Activated T-cell treated with anti-CD3 and anti-CD28 coated beads for 1 hour (primary cell): ENCODE data around the gene CTXN1.
"Not testable (repeated sequence)": the region's sequence is repeated elsewhere in the genome, so short reads cannot be mapped to it uniquely, and the experiment has no call there.

ENCODE experiments used
- DNase-seq: peaks from one replicate; pipeline ENCODE4 v3.0.0-alpha.2; 2020; ENCODE audit warnings: low read depth

The CTXN1 gene

GRCh38 chr19:7944177-7944761 is 18.3 kb upstream of the CTXN1 start:
- DNase-seq = peak; percentile 85

DNA sequence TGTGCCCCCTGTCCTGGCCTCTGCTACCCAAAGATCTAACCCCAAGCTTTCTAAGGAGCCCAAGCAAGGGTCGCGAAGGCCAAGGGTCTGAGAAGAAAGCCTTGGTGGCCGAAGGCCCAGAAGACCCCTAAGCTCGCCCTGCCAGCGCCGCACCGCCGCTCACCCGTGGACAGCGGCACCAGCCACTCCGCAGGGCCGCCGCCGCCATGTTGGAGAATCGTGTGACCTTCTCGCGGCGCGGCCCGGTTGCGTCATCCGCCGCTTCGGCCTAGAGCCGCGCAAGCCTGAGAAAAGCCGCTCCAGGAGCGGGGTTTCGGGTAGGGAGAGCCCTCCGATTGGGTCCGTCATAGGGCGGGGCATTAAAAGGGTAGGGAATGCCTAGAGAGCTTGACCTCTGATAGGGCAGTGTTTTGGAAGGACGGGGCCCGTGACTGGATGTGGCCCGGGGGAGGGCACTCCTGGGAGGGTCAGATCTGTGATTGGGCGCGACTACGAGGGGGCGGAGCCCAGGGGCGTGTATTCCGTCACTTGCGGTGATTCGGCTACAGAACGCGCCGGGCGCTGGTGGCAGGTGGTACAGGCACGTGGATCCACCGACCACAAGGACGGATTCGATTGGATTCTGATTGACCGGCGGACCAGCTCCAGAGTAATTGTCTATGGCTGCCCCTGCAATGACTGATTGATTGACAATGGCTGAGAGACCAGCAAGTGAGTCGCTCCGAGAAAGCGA is 17.7 kb upstream of the CTXN1 start, which contains the start of gene TIMM44:
TIMM44 (minus strand) TSS at position 223 of the 733 bp plus-strand sequence; CDS start at position 208, 15 bp downstream.
- DNase-seq = peak; percentile 96

DNA sequence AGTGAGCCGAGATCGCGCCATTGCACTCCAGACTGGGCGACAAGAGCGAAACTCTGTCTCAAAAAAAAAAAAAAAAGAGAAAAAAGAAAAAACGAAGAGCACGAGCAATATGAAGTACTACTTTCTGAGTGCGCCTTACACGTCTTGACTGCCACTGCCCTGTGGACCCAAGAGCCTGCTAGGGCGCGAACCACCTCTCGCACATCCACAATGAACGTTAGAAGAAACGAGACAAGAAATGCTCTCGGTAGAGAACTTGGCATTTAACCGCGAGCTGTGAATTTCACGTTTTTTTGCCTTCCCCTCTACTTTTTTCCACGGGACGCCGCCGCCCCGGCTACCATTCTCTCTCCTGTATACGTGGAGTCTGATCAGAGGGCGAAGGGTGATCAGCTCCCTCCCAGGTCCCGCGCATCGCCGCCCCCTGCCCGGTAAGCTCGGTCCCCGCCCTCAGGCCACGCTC is 17.1 kb upstream of the CTXN1 start:
- no peak for DNase-seq

DNA sequence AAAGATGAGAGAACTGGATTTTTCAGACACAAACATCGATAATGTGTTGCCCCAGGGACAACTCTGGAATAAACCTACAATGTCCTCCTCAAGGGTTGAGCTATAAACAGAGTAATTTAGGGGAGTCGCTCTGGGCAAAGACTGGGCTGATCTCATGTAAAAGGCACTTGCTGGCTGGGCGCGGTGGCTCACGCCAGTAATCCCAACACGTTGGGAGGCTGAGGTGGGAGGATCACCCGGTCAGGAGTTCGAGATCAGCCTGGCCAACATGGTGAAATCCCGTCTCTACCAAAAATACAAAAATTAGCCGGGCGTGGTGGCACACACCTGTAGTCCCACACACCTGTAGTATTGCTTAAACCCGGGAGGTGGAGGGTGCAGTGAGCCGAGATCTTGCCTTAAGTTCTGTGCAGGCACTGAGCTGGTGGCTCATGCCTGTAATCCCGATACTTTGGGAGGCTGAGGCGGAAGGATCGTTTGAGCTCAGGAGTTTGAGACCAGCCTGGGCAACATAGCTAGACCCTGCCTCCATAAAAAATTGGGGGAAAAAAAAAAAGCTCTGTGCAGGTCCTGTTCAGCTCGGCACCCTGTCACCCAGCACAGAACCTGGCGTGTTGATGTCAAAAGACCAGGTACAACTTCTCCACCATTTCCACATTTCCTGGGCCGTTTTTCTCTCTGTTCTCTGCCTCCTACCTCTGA is 16.1 kb upstream of the CTXN1 start:
- no peak for DNase-seq

DNA sequence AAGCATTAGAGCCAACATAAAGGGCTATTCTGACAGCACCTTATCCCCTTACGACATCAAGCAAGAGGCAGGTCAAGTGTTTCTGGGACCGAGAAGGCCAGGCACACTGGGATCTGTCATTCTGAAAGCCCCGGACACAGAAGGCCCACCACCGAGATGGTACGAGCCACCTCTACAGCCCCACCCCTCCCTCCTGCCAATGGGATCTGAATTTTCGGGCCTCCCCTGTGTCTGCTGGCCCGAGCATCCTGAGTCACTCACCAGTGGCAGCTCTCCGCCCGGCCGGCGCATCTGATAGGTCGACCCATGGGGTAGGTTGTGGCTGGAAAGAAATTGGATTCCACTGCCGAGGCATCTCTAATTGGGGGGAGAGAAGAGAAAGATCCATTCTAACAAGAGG is 14.9 kb upstream of the CTXN1 start:
- DNase-seq = no peak

GRCh38 chr19:7934766-7935165 is 8.8 kb upstream of the CTXN1 start:
- no peak for DNase-seq

DNA sequence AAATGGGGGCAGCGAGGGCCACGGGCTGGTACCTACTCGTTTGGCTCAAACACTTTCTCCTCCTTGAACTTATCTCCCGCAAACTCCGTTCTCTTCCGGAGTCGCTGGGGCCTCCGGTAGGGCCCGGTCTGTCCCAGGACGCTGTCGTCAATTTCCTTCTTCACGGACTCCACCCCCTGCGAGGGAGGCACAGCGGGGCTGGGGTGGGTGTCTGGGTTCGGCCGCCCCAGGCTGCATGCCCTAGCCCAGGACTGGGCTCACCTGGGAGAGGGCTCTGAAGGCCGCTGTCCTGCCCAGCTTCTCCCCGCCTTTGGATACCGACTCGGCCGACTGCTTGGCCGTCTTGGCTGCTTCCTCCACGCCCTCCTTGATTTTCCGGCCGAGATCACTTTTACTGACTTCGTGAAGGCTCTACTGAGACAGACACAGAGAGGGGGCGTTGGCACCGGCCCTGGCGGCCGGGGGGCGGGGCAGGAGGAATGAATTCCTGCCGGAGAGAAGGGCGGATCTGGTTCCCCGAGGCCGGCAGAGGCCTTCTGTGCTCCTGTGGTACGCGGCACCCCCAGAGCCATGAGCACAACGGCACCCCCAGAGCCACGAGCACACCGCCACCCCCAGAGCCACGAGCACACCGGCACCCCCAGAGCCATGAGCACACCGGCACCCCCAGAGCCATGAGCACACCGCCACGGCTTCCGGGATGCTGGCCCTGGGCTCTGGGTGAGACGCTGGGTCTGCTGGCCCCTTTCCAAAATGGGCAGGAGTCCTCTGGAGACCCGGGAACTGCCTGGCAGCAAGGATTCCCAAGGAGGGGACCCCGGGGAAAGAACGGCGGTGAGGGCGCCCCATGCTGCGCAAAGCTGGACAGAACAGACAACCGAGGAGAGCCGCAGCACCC is 8.1 kb upstream of the CTXN1 start:
- DNase-seq = no peak

- DNase-seq = no peak
Observed at GRCh38 chr19:7933411-7933810, 7.5 kb upstream of the CTXN1 start.

DNA sequence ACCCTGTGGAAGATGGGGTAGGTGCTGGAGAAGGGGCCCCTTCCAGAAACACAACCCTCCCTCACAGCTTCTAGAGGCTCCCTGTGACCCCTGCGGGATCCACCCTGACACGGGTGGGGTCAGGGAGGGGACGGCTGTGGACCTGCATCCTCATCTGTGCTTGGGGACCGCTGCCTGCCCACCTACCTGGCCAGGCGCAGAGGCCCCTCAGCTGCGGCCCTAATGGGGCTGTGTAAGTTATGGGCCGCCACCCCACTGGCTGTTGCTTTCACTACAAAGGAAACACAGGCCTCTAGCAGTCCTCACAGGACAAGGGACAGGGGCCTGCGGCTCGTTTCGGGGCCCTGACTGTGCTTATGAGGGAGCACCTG is 7.0 kb upstream of the CTXN1 start:
- no peak for DNase-seq

- DNase-seq = no peak
Observed at GRCh38 chr19:7932276-7932929, 6.5 kb upstream of the CTXN1 start.

- DNase-seq = no peak
Observed at GRCh38 chr19:7931221-7932061, 5.5 kb upstream of the CTXN1 start.

GRCh38 chr19:7930765-7931164 is 4.8 kb upstream of the CTXN1 start:
- DNase-seq = no peak

- not testable (repeated sequence) for DNase-seq
Observed at GRCh38 chr19:7930030-7930429, 4.1 kb upstream of the CTXN1 start.

GRCh38 chr19:7928741-7929701 is 3.1 kb upstream of the CTXN1 start:
- peak; percentile 63 for DNase-seq

GRCh38 chr19:7928334-7928706 is 2.4 kb upstream of the CTXN1 start:
- no peak for DNase-seq

GRCh38 chr19:7927605-7928333 is 1.8 kb upstream of the CTXN1 start:
- DNase-seq = no peak

DNA sequence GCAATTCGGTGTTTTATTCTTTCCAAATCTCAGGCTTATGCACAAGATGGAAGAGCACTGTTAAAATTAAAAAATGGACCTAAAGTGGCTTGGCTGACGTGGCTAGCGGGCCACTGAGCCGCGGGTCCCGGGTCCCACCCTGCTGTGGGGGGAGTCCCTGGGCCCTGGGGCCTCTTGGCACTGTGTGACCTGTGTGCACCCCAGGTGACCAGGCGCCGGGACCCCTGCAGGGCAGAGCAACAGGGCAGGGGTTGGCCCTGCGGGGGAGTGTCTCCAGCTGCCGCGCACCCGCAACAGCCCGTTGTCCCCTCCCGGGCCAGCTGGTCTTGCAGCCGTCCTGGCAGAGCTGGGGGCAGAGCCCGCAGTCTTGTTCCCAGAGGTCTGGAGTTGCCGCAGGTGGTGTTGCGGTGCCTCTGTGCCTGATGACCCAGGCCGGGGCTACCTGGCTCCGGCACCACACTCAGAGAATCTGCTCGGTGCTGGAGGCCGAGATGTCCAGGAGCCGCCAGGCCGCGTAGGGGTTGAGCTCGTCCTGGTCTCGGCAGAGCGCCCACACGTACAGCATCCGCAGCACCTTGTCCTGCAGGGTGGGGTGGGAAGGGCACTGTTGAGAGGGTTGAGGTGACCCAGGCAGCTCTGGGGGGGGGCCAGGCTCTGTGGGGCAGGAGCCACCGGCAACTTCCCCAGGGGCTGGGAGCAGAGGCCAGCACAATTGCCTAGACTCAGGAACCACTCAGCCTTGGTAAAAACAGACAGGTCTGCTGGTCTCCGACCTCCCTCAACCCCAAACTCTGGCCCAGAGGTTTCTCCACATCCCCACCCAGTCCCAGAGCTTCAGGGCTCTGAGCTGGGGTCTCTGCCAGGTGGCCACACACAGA is 1.0 kb upstream of the CTXN1 start:
- no peak for DNase-seq
